Measurements from ENCODE around the gene S100A1.

S100A1 gene

GRCh38 chr1:153648000-153648643 lies 19.9 kb downstream of the S100A1 start:
- H3K27ac ChIP-seq (ENCODE audit: low read length): no peak overlapping the region
- H3K4me1 ChIP-seq (ENCODE audit: insufficient read depth, low read length): no peaks in the 10 kb centered on the region
- H3K4me3 ChIP-seq (ENCODE audit: low read length): no peak overlapping the region
- H3K36me3 ChIP-seq (ENCODE audit: insufficient read depth, low read depth, low read length): peaks cover 37% of the 10 kb centered on the region
- no peaks in the 10 kb centered on the region for H3K27me3 ChIP-seq (ENCODE audit: insufficient read depth, low read length)
- no peaks in the 10 kb centered on the region for H3K9me3 ChIP-seq (ENCODE audit: insufficient read depth, low read depth, low read length)
- H3K9ac ChIP-seq (ENCODE audit: low read depth, low read length): no peak overlapping the region

GRCh38 chr1:153649137-153649862 lies 21.1 kb downstream of the S100A1 start:
- H3K27me3 ChIP-seq (ENCODE audit: insufficient read depth, low read length): no peaks in the 10 kb centered on the region
- no peak overlapping the region for H3K4me3 ChIP-seq (ENCODE audit: low read length)
- no peak overlapping the region for H3K9ac ChIP-seq (ENCODE audit: low read depth, low read length)
- no peaks in the 10 kb centered on the region for H3K4me1 ChIP-seq (ENCODE audit: insufficient read depth, low read length)
- peaks cover 25% of the 10 kb centered on the region for H3K36me3 ChIP-seq (ENCODE audit: insufficient read depth, low read depth, low read length)
- H3K27ac ChIP-seq (ENCODE audit: low read length): no peak overlapping the region
- H3K9me3 ChIP-seq (ENCODE audit: insufficient read depth, low read depth, low read length): no peaks in the 10 kb centered on the region

GRCh38 chr1:153649863-153650235 lies 21.6 kb downstream of the S100A1 start:
- Histone ChIP-seq H3K27me3 (ENCODE audit: insufficient read depth, low read length) (no peaks in the 10 kb centered on the region), H3K4me3 (ENCODE audit: low read length) (no peak overlapping the region), H3K36me3 (ENCODE audit: insufficient read depth, low read depth, low read length) (peaks cover 20% of the 10 kb centered on the region), H3K27ac (ENCODE audit: low read length) (no peak overlapping the region), H3K9ac (ENCODE audit: low read depth, low read length) (no peak overlapping the region), H3K4me1 (ENCODE audit: insufficient read depth, low read length) (no peaks in the 10 kb centered on the region), H3K9me3 (ENCODE audit: insufficient read depth, low read depth, low read length) (no peaks in the 10 kb centered on the region)

GRCh38 chr1:153651771-153652170 lies 23.5 kb downstream of the S100A1 start:
- Histone ChIP-seq H3K27ac (ENCODE audit: low read length) (no peak overlapping the region), H3K9ac (ENCODE audit: low read depth, low read length) (no peak overlapping the region), H3K4me1 (ENCODE audit: insufficient read depth, low read length) (no peaks in the 10 kb centered on the region), H3K9me3 (ENCODE audit: insufficient read depth, low read depth, low read length) (no peaks in the 10 kb centered on the region), H3K36me3 (ENCODE audit: insufficient read depth, low read depth, low read length) (peaks cover under 1% of the 10 kb centered on the region; the same call in 1 of the 2 replicates), H3K4me3 (ENCODE audit: low read length) (no peak overlapping the region), H3K27me3 (ENCODE audit: insufficient read depth, low read length) (no peaks in the 10 kb centered on the region)

GRCh38 chr1:153652805-153653500 lies 24.7 kb downstream of the S100A1 start:
- Histone ChIP-seq H3K4me1 (ENCODE audit: insufficient read depth, low read length) (no peaks in the 10 kb centered on the region), H3K36me3 (ENCODE audit: insufficient read depth, low read depth, low read length) (no peaks in the 10 kb centered on the region), H3K27ac (ENCODE audit: low read length) (no peak overlapping the region), H3K4me3 (ENCODE audit: low read length) (no peak overlapping the region), H3K9me3 (ENCODE audit: insufficient read depth, low read depth, low read length) (no peaks in the 10 kb centered on the region), H3K9ac (ENCODE audit: low read depth, low read length) (no peak overlapping the region), H3K27me3 (ENCODE audit: insufficient read depth, low read length) (no peaks in the 10 kb centered on the region)

GRCh38 chr1:153655333-153655732 lies 27.1 kb downstream of the S100A1 start:
- no peaks in the 10 kb centered on the region; the same call in 1 of the 2 replicates for H3K36me3 ChIP-seq (ENCODE audit: insufficient read depth, low read depth, low read length)
- H3K27ac ChIP-seq (ENCODE audit: low read length): no peak overlapping the region
- H3K4me3 ChIP-seq (ENCODE audit: low read length): no peak overlapping the region
- H3K9ac ChIP-seq (ENCODE audit: low read depth, low read length): no peak overlapping the region
- H3K27me3 ChIP-seq (ENCODE audit: insufficient read depth, low read length): no peaks in the 10 kb centered on the region
- peaks cover 4% of the 10 kb centered on the region; the same call in 1 of the 2 replicates for H3K4me1 ChIP-seq (ENCODE audit: insufficient read depth, low read length)
- H3K9me3 ChIP-seq (ENCODE audit: insufficient read depth, low read depth, low read length): no peaks in the 10 kb centered on the region

GRCh38 chr1:153658400-153659174 lies 30.4 kb downstream of the S100A1 start, which contains the start of gene SNAPIN:
Gene SNAPIN, plus strand, starts transcription at chr1:153658703. Its CDS starts 41 bp downstream, at chr1:153658744.
- H3K27ac ChIP-seq (ENCODE audit: low read length): peak within 1 kb of the TSS; percentile 91
- peaks cover 4% of the 10 kb centered on the region; the same call in 1 of the 2 replicates for H3K4me1 ChIP-seq (ENCODE audit: insufficient read depth, low read length)
- peak within 1 kb of the TSS; percentile 87; the same call in 1 of the 2 replicates for H3K9ac ChIP-seq (ENCODE audit: low read depth, low read length)
- peak within 1 kb of the TSS; percentile 96 for H3K4me3 ChIP-seq (ENCODE audit: low read length)
- peaks cover 31% of the 10 kb centered on the region for H3K36me3 ChIP-seq (ENCODE audit: insufficient read depth, low read depth, low read length)
- H3K27me3 ChIP-seq (ENCODE audit: insufficient read depth, low read length): no peaks in the 10 kb centered on the region
- no peaks in the 10 kb centered on the region for H3K9me3 ChIP-seq (ENCODE audit: insufficient read depth, low read depth, low read length)

GRCh38 chr1:153659175-153659534 lies 30.9 kb downstream of the S100A1 start:
- peaks cover 37% of the 10 kb centered on the region for H3K36me3 ChIP-seq (ENCODE audit: insufficient read depth, low read depth, low read length)
- no peaks in the 10 kb centered on the region for H3K27me3 ChIP-seq (ENCODE audit: insufficient read depth, low read length)
- peak overlapping the region; percentile 91 for H3K27ac ChIP-seq (ENCODE audit: low read length)
- H3K9ac ChIP-seq (ENCODE audit: low read depth, low read length): peak overlapping the region; percentile 87; the same call in 1 of the 2 replicates
- H3K4me3 ChIP-seq (ENCODE audit: low read length): peak overlapping the region; percentile 96
- H3K9me3 ChIP-seq (ENCODE audit: insufficient read depth, low read depth, low read length): no peaks in the 10 kb centered on the region
- peaks cover 4% of the 10 kb centered on the region; the same call in 1 of the 2 replicates for H3K4me1 ChIP-seq (ENCODE audit: insufficient read depth, low read length)

- Histone ChIP-seq H3K27me3 (ENCODE audit: insufficient read depth, low read length) (no peaks in the 10 kb centered on the region), H3K9ac (ENCODE audit: low read depth, low read length) (peak overlapping the region; percentile 87; the same call in 1 of the 2 replicates), H3K36me3 (ENCODE audit: insufficient read depth, low read depth, low read length) (peaks cover 42% of the 10 kb centered on the region), H3K4me3 (ENCODE audit: low read length) (peak overlapping the region; percentile 96), H3K4me1 (ENCODE audit: insufficient read depth, low read length) (peaks cover 4% of the 10 kb centered on the region; the same call in 1 of the 2 replicates), H3K27ac (ENCODE audit: low read length) (no peak overlapping the region), H3K9me3 (ENCODE audit: insufficient read depth, low read depth, low read length) (no peaks in the 10 kb centered on the region)
Measured at GRCh38 chr1:153659656-153660055, 31.4 kb downstream of the S100A1 start.

- H3K27ac ChIP-seq (ENCODE audit: low read length): no peak overlapping the region
- no peaks in the 10 kb centered on the region for H3K9me3 ChIP-seq (ENCODE audit: insufficient read depth, low read depth, low read length)
- no peak overlapping the region for H3K4me3 ChIP-seq (ENCODE audit: low read length)
- H3K9ac ChIP-seq (ENCODE audit: low read depth, low read length): no peak overlapping the region
- H3K4me1 ChIP-seq (ENCODE audit: insufficient read depth, low read length): peaks cover 4% of the 10 kb centered on the region; the same call in 1 of the 2 replicates
- no peaks in the 10 kb centered on the region for H3K27me3 ChIP-seq (ENCODE audit: insufficient read depth, low read length)
- peaks cover 57% of the 10 kb centered on the region for H3K36me3 ChIP-seq (ENCODE audit: insufficient read depth, low read depth, low read length)
Measured at GRCh38 chr1:153661111-153661708, 33.0 kb downstream of the S100A1 start.

- H3K4me1 ChIP-seq (ENCODE audit: insufficient read depth, low read length): peaks cover 4% of the 10 kb centered on the region; the same call in 1 of the 2 replicates
- no peak overlapping the region for H3K27ac ChIP-seq (ENCODE audit: low read length)
- no peaks in the 10 kb centered on the region for H3K27me3 ChIP-seq (ENCODE audit: insufficient read depth, low read length)
- H3K9me3 ChIP-seq (ENCODE audit: insufficient read depth, low read depth, low read length): no peaks in the 10 kb centered on the region
- peaks cover 68% of the 10 kb centered on the region for H3K36me3 ChIP-seq (ENCODE audit: insufficient read depth, low read depth, low read length)
- no peak overlapping the region for H3K9ac ChIP-seq (ENCODE audit: low read depth, low read length)
- H3K4me3 ChIP-seq (ENCODE audit: low read length): no peak overlapping the region
Measured at GRCh38 chr1:153662269-153662668, 34.0 kb downstream of the S100A1 start.
